ENCODE results near the gene HPS3.

DNA sequence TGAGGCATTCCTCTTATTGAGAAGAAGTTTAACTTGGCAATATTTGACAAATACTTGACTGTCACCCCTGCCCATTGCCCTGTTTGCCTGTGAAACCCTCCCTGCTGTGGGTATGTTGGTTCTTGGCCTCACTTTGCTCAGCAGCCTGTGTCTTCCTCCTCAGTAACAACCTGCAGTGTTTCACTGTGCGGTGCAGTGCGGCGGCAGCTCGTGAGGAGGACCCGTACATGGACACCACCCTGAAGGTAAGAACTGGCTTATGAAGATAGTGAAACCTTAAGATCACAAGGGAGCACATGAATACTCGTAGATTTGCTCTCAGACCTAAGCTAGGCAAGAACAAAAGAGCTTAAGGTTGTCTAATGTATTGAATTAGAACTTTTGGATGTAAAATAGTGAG, 21.0 kb downstream of the HPS3 start:
- TF ChIP-seq, protein P1, sequence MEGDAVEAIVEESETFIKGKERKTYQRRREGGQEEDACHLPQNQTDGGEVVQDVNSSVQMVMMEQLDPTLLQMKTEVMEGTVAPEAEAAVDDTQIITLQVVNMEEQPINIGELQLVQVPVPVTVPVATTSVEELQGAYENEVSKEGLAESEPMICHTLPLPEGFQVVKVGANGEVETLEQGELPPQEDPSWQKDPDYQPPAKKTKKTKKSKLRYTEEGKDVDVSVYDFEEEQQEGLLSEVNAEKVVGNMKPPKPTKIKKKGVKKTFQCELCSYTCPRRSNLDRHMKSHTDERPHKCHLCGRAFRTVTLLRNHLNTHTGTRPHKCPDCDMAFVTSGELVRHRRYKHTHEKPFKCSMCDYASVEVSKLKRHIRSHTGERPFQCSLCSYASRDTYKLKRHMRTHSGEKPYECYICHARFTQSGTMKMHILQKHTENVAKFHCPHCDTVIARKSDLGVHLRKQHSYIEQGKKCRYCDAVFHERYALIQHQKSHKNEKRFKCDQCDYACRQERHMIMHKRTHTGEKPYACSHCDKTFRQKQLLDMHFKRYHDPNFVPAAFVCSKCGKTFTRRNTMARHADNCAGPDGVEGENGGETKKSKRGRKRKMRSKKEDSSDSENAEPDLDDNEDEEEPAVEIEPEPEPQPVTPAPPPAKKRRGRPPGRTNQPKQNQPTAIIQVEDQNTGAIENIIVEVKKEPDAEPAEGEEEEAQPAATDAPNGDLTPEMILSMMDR (IDR thresholded peaks at IDR 0.05) = no peak
- TF ChIP-seq, protein P2, sequence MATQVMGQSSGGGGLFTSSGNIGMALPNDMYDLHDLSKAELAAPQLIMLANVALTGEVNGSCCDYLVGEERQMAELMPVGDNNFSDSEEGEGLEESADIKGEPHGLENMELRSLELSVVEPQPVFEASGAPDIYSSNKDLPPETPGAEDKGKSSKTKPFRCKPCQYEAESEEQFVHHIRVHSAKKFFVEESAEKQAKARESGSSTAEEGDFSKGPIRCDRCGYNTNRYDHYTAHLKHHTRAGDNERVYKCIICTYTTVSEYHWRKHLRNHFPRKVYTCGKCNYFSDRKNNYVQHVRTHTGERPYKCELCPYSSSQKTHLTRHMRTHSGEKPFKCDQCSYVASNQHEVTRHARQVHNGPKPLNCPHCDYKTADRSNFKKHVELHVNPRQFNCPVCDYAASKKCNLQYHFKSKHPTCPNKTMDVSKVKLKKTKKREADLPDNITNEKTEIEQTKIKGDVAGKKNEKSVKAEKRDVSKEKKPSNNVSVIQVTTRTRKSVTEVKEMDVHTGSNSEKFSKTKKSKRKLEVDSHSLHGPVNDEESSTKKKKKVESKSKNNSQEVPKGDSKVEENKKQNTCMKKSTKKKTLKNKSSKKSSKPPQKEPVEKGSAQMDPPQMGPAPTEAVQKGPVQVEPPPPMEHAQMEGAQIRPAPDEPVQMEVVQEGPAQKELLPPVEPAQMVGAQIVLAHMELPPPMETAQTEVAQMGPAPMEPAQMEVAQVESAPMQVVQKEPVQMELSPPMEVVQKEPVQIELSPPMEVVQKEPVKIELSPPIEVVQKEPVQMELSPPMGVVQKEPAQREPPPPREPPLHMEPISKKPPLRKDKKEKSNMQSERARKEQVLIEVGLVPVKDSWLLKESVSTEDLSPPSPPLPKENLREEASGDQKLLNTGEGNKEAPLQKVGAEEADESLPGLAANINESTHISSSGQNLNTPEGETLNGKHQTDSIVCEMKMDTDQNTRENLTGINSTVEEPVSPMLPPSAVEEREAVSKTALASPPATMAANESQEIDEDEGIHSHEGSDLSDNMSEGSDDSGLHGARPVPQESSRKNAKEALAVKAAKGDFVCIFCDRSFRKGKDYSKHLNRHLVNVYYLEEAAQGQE (IDR thresholded peaks at IDR 0.05; ENCODE audit: insufficient read depth in 1 of 2, low read depth in 2 of 2, low read length in 1 of 2) = no peak
- TF ChIP-seq SIN3A (IDR thresholded peaks at IDR 0.05; ENCODE audit: borderline replicate concordance, insufficient read depth, low read depth, low read length) (no peak), POLR2AphosphoS5 (IDR thresholded peaks at IDR 0.05; ENCODE audit: low read depth, low read length) (no peak)

Data from Panc1 (cell line).